Suprapubic skin (tissue), 4 donors: ENCODE data around the gene OR7D2. TPM values are rescaled to one million over a fixed set of nuclear protein-coding genes. Genes with fewer than 3 reads are reported as not detected.

Source experiments
- DNase-seq, 2 donors: peaks; one replicate each; pipeline ENCODE4 v3.0.0-alpha.2; 2019; ENCODE audit warnings: low spot score in 2 of 2
- H3K27ac ChIP-seq: fragments of 200-600 bp; sonication (generic); one replicate; pipeline ENCODE4 v1.5.1; 2019
- H3K27me3 ChIP-seq: fragments of 200-600 bp; sonication (generic); one replicate; pipeline ENCODE4 v1.5.1; 2019
- H3K36me3 ChIP-seq: fragments of 200-600 bp; sonication (generic); one replicate; pipeline ENCODE4 v1.5.1; 2019
- H3K4me1 ChIP-seq: fragments of 200-600 bp; sonication (generic); one replicate; pipeline ENCODE4 v1.5.1; 2019
- H3K4me3 ChIP-seq: fragments of 200-600 bp; sonication (generic); one replicate; pipeline ENCODE4 v1.5.1; 2019; ENCODE audit warnings: mild to moderate bottlenecking
- H3K9me3 ChIP-seq: fragments of 200-600 bp; sonication (generic); one replicate; pipeline ENCODE4 v1.5.1; 2019
- EP300 ChIP-seq: sonication (generic); formaldehyde crosslinking; IDR thresholded peaks from one replicate; pipeline ENCODE4 v1.6.1; 2017; ENCODE audit warnings: antibody characterized with exemption
- POLR2A ChIP-seq, 2 donors: fragments of 450-650 bp; IDR thresholded peaks; one replicate each; pipeline ENCODE4 v1.6.1; 2017; ENCODE audit warnings: antibody characterized with exemption in 2 of 2, mild to moderate bottlenecking in 2 of 2, moderate library complexity in 2 of 2
- POLR2AphosphoS5 ChIP-seq, 3 donors: sonication (generic); formaldehyde crosslinking; IDR thresholded peaks; one replicate each; pipeline ENCODE4 v1.6.1; 2017; ENCODE audit warnings: antibody characterized with exemption in 3 of 3
- WGBS: methylation state at CpG from one replicate; pipeline ENCODE4 v1.1.5; 2018; 5-methylcytosine and 5-hydroxymethylcytosine counted together
- total RNA-seq, 4 donors: library from RNA; depleted of rRNA; stranded (reverse); fragments of >200 nt; gene quantifications; one replicate each; pipeline ENCODE4 v1.1.0, GENCODE V29; 2016
- TF ChIP-seq, protein P1 (sequence below), 2 donors: fragments of 200-600 bp in 1 of 2; fragments of 450-650 bp in 1 of 2; sonication (generic) in 1 of 2; IDR thresholded peaks; one replicate each; pipeline ENCODE4 v1.5.1; 2016 to 2019; ENCODE audit warnings: antibody characterized with exemption in 2 of 2, mild to moderate bottlenecking in 1 of 2, moderate library complexity in 1 of 2

The OR7D2 gene
- total RNA-seq, 4 donors from 2014 or later, result not detected

- peaks cover 25% of the 10 kb centered on the region for H3K9me3 ChIP-seq
- no peak overlapping the region for H3K27ac ChIP-seq
- no peak overlapping the region for H3K4me3 ChIP-seq
- no peak for DNase-seq
- H3K36me3 ChIP-seq, result peaks cover 61% of the 10 kb centered on the region
- H3K27me3 ChIP-seq, result no peaks in the 10 kb centered on the region
- no peaks in the 10 kb centered on the region for H3K4me1 ChIP-seq
- 88% methylated on average over 3 of the region's 3 CpGs for WGBS
- TF ChIP-seq, protein P1, sequence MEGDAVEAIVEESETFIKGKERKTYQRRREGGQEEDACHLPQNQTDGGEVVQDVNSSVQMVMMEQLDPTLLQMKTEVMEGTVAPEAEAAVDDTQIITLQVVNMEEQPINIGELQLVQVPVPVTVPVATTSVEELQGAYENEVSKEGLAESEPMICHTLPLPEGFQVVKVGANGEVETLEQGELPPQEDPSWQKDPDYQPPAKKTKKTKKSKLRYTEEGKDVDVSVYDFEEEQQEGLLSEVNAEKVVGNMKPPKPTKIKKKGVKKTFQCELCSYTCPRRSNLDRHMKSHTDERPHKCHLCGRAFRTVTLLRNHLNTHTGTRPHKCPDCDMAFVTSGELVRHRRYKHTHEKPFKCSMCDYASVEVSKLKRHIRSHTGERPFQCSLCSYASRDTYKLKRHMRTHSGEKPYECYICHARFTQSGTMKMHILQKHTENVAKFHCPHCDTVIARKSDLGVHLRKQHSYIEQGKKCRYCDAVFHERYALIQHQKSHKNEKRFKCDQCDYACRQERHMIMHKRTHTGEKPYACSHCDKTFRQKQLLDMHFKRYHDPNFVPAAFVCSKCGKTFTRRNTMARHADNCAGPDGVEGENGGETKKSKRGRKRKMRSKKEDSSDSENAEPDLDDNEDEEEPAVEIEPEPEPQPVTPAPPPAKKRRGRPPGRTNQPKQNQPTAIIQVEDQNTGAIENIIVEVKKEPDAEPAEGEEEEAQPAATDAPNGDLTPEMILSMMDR (IDR thresholded peaks at IDR 0.05), result no peak
- no peak for TF ChIP-seq POLR2A (IDR thresholded peaks at IDR 0.05)
- no peak for TF ChIP-seq POLR2AphosphoS5 (IDR thresholded peaks at IDR 0.05)
- TF ChIP-seq EP300, result no peak
Observed at GRCh38 chr19:9165261-9165660, 13.5 kb upstream of the OR7D2 start.

DNA sequence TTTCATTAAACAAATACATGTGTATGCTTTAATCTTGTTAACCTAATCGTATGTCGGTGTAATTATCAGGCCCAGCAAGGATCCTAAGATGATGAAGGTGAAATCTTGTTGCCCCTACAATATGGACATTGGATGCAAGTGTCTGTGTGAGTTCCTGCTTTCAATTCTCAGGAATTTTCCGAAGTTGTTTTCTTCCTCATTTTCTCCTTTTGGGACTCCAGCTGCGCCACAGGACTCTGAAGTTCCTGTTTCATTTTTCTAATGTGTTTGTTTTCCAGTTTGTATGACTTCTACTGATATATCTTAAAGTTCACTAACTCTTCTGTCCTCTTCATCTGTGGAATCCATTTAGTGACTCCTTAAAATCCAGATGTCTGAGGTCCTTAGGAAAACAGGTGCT, 11.9 kb upstream of the OR7D2 start:
- no peaks in the 10 kb centered on the region for H3K27me3 ChIP-seq
- H3K9me3 ChIP-seq, result peaks cover 10% of the 10 kb centered on the region
- 84% methylated on average over 4 of the region's 4 CpGs for WGBS
- DNase-seq, result no peak
- TF ChIP-seq, protein P1 (IDR thresholded peaks at IDR 0.05), result no peak
- TF ChIP-seq POLR2AphosphoS5 (IDR thresholded peaks at IDR 0.05), result no peak
- no peak for TF ChIP-seq EP300
- TF ChIP-seq POLR2A (IDR thresholded peaks at IDR 0.05), result no peak
- no peak overlapping the region for H3K27ac ChIP-seq
- no peak overlapping the region for H3K4me3 ChIP-seq
- no peaks in the 10 kb centered on the region for H3K4me1 ChIP-seq
- H3K36me3 ChIP-seq, result peaks cover 45% of the 10 kb centered on the region

DNA sequence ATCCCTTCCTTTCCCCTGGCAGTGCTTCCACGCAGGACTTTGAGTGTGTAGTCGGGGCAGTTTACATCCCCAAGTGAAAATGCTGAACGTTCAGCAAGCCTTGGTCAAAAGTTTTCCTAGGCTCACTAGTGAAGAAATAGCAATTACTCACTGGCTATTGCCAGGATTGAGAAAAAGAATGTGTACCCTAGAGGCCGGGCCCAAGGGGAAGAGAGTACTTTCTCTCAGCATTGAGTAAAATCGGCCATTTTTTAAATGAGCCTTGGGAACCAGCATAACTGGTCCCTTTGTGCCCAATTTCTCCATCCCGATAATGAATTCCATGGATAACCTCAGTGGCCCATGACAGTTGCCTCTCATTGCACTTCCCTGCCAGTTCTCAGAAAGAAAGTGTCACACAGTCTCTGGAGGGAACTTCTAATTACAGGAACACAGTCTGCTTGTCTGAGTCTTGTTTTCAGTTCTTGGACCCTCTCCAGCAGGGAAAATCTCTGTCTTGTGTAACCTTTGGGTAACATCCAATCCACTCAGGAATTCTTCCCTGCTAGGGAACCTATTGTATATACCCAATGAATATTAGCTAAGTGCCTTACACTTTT, 7.3 kb upstream of the OR7D2 start:
- no peaks in the 10 kb centered on the region for H3K4me1 ChIP-seq
- H3K27ac ChIP-seq, result no peak overlapping the region
- peaks cover 2% of the 10 kb centered on the region for H3K36me3 ChIP-seq
- TF ChIP-seq EP300 (no peak), POLR2A (IDR thresholded peaks at IDR 0.05) (no peak), POLR2AphosphoS5 (IDR thresholded peaks at IDR 0.05) (no peak)
- TF ChIP-seq, protein P1 (IDR thresholded peaks at IDR 0.05), result no peak
- H3K4me3 ChIP-seq, result no peak overlapping the region
- H3K9me3 ChIP-seq, result no peaks in the 10 kb centered on the region
- DNase-seq, result no peak
- WGBS, result 63% methylated on average over 6 of the region's 6 CpGs
- no peaks in the 10 kb centered on the region for H3K27me3 ChIP-seq

- DNase-seq, result no peak
- Histone ChIP-seq H3K9me3 (no peaks in the 10 kb centered on the region), H3K4me3 (no peak overlapping the region), H3K36me3 (no peaks in the 10 kb centered on the region), H3K27me3 (no peaks in the 10 kb centered on the region), H3K27ac (no peak overlapping the region), H3K4me1 (no peaks in the 10 kb centered on the region)
- TF ChIP-seq POLR2AphosphoS5 (IDR thresholded peaks at IDR 0.05) (no peak), EP300 (no peak), POLR2A (IDR thresholded peaks at IDR 0.05) (no peak)
- TF ChIP-seq, protein P1 (IDR thresholded peaks at IDR 0.05), result no peak
- WGBS, result 87% methylated on average over 5 of the region's 5 CpGs
Observed at GRCh38 chr19:9175326-9175725, 3.5 kb upstream of the OR7D2 start.

GRCh38 chr19:9183000-9183399, 4.2 kb downstream of the OR7D2 start:
- 93% methylated on average over 17 of the region's 17 CpGs for WGBS
- no peaks in the 10 kb centered on the region for H3K4me1 ChIP-seq
- H3K27ac ChIP-seq, result no peak overlapping the region
- H3K9me3 ChIP-seq, result peaks cover under 1% of the 10 kb centered on the region
- no peaks in the 10 kb centered on the region for H3K27me3 ChIP-seq
- TF ChIP-seq EP300 (no peak), POLR2A (IDR thresholded peaks at IDR 0.05) (no peak), POLR2AphosphoS5 (IDR thresholded peaks at IDR 0.05) (no peak)
- TF ChIP-seq, protein P1 (IDR thresholded peaks at IDR 0.05), result no peak
- H3K36me3 ChIP-seq, result no peaks in the 10 kb centered on the region
- no peak overlapping the region for H3K4me3 ChIP-seq
- DNase-seq, result no peak
